ENCODE data around the gene AMOTL1. TPM values are rescaled to one million over a fixed set of nuclear protein-coding genes. Genes with fewer than 3 reads are reported as not detected.

AMOTL1 gene
- polyA plus RNA-seq, 1 donor (not counting 4 experiments of a cell fraction or from before 2014, with no cell fraction given): 86.5 TPM

- peaks cover 33 to 51% of the 10 kb centered on the region in 2 experiments for H3K36me3 ChIP-seq (ENCODE audit: control insufficient read depth in 2 of 2, extremely low read depth in 1 of 2, insufficient read depth in 2 of 2, low read length in 2 of 2)
- H3K4me3 ChIP-seq (ENCODE audit: control insufficient read depth in 2 of 3, extremely low read depth in 1 of 3, insufficient read depth in 2 of 3, low read depth in 1 of 3, low read length in 3 of 3): no peak overlapping the region
- no peak overlapping the region for H2AFZ ChIP-seq (ENCODE audit: control insufficient read depth, low read length)
- dilution Hi-C loops (cut with MboI; ENCODE audit: extremely low pct_ligation_motif_present, low sequenced_read_pairs): no loop called here
- H3K9ac ChIP-seq (ENCODE audit: control insufficient read depth, extremely low read depth, insufficient read depth, low read length): no peak overlapping the region
- no peaks in the 10 kb centered on the region for H3K27me3 ChIP-seq (ENCODE audit: control insufficient read depth, extremely low read depth, insufficient read depth, low read length)
- peak overlapping the region; percentile 29 for H3K27ac ChIP-seq (ENCODE audit: control insufficient read depth, insufficient read depth, low read length)
- DNase-seq (ENCODE audit: low read depth, low spot score) (no peak), FAIRE-seq (no peak)
- H3K79me2 ChIP-seq (ENCODE audit: control insufficient read depth, insufficient read depth, low read length): peaks cover 88% of the 10 kb centered on the region
- no peak overlapping the region for H3K4me2 ChIP-seq (ENCODE audit: control insufficient read depth, extremely low read depth, insufficient read depth, low read depth, low read length)
- no peak for TF ChIP-seq CTCF (optimal IDR thresholded peaks at IDR 0.05 in 1 of 3, IDR thresholded peaks at IDR 0.05 in 1 of 3, conservative IDR thresholded peaks at IDR 0.05 in 1 of 3; ENCODE audit: extremely low read depth in 1 of 3, insufficient read depth in 2 of 3, low read length in 3 of 3)
- no peak for TF ChIP-seq EZH2 (IDR thresholded peaks at IDR 0.05; ENCODE audit: low read length)
- peaks cover 36% of the 10 kb centered on the region for H4K20me1 ChIP-seq (ENCODE audit: control insufficient read depth, extremely low read depth, insufficient read depth, low read length)
- peaks cover 7% of the 10 kb centered on the region for H3K4me1 ChIP-seq (ENCODE audit: control insufficient read depth, extremely low read depth, insufficient read depth, low read length)
- no peaks in the 10 kb centered on the region for H3K9me3 ChIP-seq (ENCODE audit: control insufficient read depth, low read depth, low read length)
- peaks cover 10% of the 10 kb centered on the region for H3K9me1 ChIP-seq (ENCODE audit: control insufficient read depth, extremely low read depth, insufficient read depth, low read length)
These were observed 35.3 kb downstream of the AMOTL1 start for GRCh38 chr11:94803491-94803890.

- H2AFZ ChIP-seq (ENCODE audit: control insufficient read depth, low read length): no peak overlapping the region
- DNase-seq (ENCODE audit: low read depth, low spot score) (no peak), FAIRE-seq (no peak)
- TF ChIP-seq CTCF (optimal IDR thresholded peaks at IDR 0.05 in 1 of 3, IDR thresholded peaks at IDR 0.05 in 1 of 3, conservative IDR thresholded peaks at IDR 0.05 in 1 of 3; ENCODE audit: extremely low read depth in 1 of 3, insufficient read depth in 2 of 3, low read length in 3 of 3) (no peak), EZH2 (IDR thresholded peaks at IDR 0.05; ENCODE audit: low read length) (no peak)
- no peak overlapping the region for H3K4me3 ChIP-seq (ENCODE audit: control insufficient read depth in 2 of 3, extremely low read depth in 1 of 3, insufficient read depth in 2 of 3, low read depth in 1 of 3, low read length in 3 of 3)
- H3K4me1 ChIP-seq (ENCODE audit: control insufficient read depth, extremely low read depth, insufficient read depth, low read length): peaks cover 7% of the 10 kb centered on the region
- no peak overlapping the region for H3K9ac ChIP-seq (ENCODE audit: control insufficient read depth, extremely low read depth, insufficient read depth, low read length)
- peaks cover 81% of the 10 kb centered on the region for H3K79me2 ChIP-seq (ENCODE audit: control insufficient read depth, insufficient read depth, low read length)
- no peak overlapping the region for H3K27ac ChIP-seq (ENCODE audit: control insufficient read depth, insufficient read depth, low read length)
- peaks cover 32% of the 10 kb centered on the region for H4K20me1 ChIP-seq (ENCODE audit: control insufficient read depth, extremely low read depth, insufficient read depth, low read length)
- H3K36me3 ChIP-seq (ENCODE audit: control insufficient read depth in 2 of 2, extremely low read depth in 1 of 2, insufficient read depth in 2 of 2, low read length in 2 of 2): peaks cover 28 to 49% of the 10 kb centered on the region in 2 experiments
- H3K4me2 ChIP-seq (ENCODE audit: control insufficient read depth, extremely low read depth, insufficient read depth, low read depth, low read length): no peak overlapping the region
- dilution Hi-C loops (cut with MboI; ENCODE audit: extremely low pct_ligation_motif_present, low sequenced_read_pairs): no loop called here
- H3K27me3 ChIP-seq (ENCODE audit: control insufficient read depth, extremely low read depth, insufficient read depth, low read length): no peaks in the 10 kb centered on the region
- peaks cover 10% of the 10 kb centered on the region for H3K9me1 ChIP-seq (ENCODE audit: control insufficient read depth, extremely low read depth, insufficient read depth, low read length)
- no peaks in the 10 kb centered on the region for H3K9me3 ChIP-seq (ENCODE audit: control insufficient read depth, low read depth, low read length)
These were observed 36.7 kb downstream of the AMOTL1 start for GRCh38 chr11:94804874-94805273.

Measured in keratinocyte (primary cell).